GM12872 (cell line): ENCODE results near the gene TFDP1.

Experiments used
- CTCF ChIP-seq: IDR thresholded peaks from 3 replicates; pipeline ENCODE4 v1.5.1; 2011; ENCODE audit warnings: low read depth, mild to moderate bottlenecking, low read length, moderate library complexity; ENCODE audit not compliant: insufficient read depth

Gene TFDP1

GRCh38 chr13:113605461-113605860, 20.9 kb downstream of the TFDP1 start:
- no peak for TF ChIP-seq CTCF

GRCh38 chr13:113605866-113606438, 21.4 kb downstream of the TFDP1 start:
- TF ChIP-seq CTCF, result no peak

- TF ChIP-seq CTCF, result no peak
Observed at GRCh38 chr13:113607056-113607888, 22.7 kb downstream of the TFDP1 start.

- no peak for TF ChIP-seq CTCF
Observed at GRCh38 chr13:113607889-113608635, 23.5 kb downstream of the TFDP1 start.

- no peak for TF ChIP-seq CTCF
Observed at GRCh38 chr13:113608967-113609533, 24.5 kb downstream of the TFDP1 start.

GRCh38 chr13:113609616-113610015, 25.1 kb downstream of the TFDP1 start:
- no peak for TF ChIP-seq CTCF

GRCh38 chr13:113610266-113610665, 25.7 kb downstream of the TFDP1 start:
- TF ChIP-seq CTCF, result no peak
